Heart left ventricle (tissue), 16 donors: ENCODE data around the gene GLT8D2. TPM values are rescaled to one million over a fixed set of nuclear protein-coding genes. Genes with fewer than 3 reads are reported as not detected.

Experiments used
- ATAC-seq, 4 donors: fragments of 200-7000 bp; cut with Tn5 transposase; one replicate each; pipeline ENCODE4 v1.9.1; 2020 to 2022; ENCODE audit warnings: moderate library complexity in 4 of 4, mild to moderate bottlenecking in 3 of 4, moderate number of reproducible peaks in 1 of 4
- DNase-seq, 5 donors: peaks; one replicate each; pipeline ENCODE4 v3.0.0-alpha.2; 2020
- H3K27ac ChIP-seq, 12 donors: fragments of 200-600 bp; sonication (generic) in 4 of 12; one replicate each; pipeline versions ENCODE4 v1.5.0 to v1.8.0; 2016 to 2022; ENCODE audit warnings: mild to moderate bottlenecking in 2 of 12
- H3K27me3 ChIP-seq, 9 donors: fragments of 200-600 bp; sonication (generic) in 2 of 9; one replicate each; pipeline versions ENCODE4 v1.5.1 to v1.8.0; 2016 to 2022; ENCODE audit warnings: mild to moderate bottlenecking in 3 of 9
- H3K36me3 ChIP-seq, 9 donors: fragments of 200-600 bp; sonication (generic) in 2 of 9; one replicate each; pipeline versions ENCODE4 v1.5.0 to v1.8.0; 2018 to 2022; ENCODE audit warnings: mild to moderate bottlenecking in 2 of 9
- H3K4me1 ChIP-seq, 12 donors: fragments of 200-600 bp; sonication (generic) in 4 of 12; one replicate each; pipeline versions ENCODE4 v1.5.0 to v1.8.0; 2016 to 2022; ENCODE audit warnings: mild to moderate bottlenecking in 3 of 12
- H3K4me3 ChIP-seq, 12 donors: fragments of 200-600 bp; sonication (generic) in 4 of 12; one replicate each; pipeline versions ENCODE4 v1.5.0 to v1.8.0; 2017 to 2022; ENCODE audit warnings: mild to moderate bottlenecking in 9 of 12, moderate library complexity in 4 of 12
- H3K9me3 ChIP-seq, 12 donors: fragments of 200-600 bp; sonication (generic) in 4 of 12; one replicate each; pipeline versions ENCODE4 v1.5.0 to v1.8.0; 2016 to 2022; ENCODE audit warnings: mild to moderate bottlenecking in 1 of 12
- CTCF ChIP-seq, 12 donors: fragments of 200-600 bp; sonication (generic) in 4 of 12; IDR thresholded peaks; one replicate each; pipeline versions ENCODE4 v1.5.0 to v1.8.0; 2018 to 2022; ENCODE audit warnings: antibody characterized with exemption in 12 of 12, mild to moderate bottlenecking in 5 of 12
- POLR2A ChIP-seq, 2 donors: fragments of 450-650 bp; IDR thresholded peaks; one replicate each; pipeline ENCODE4 v1.6.1; 2017; ENCODE audit warnings: antibody characterized with exemption in 2 of 2, mild to moderate bottlenecking in 2 of 2, moderate library complexity in 2 of 2
- WGBS, 4 donors: extraction: QIAGEN DNeasy Blood & Tissue Kit in 2 of 4; methylation state at CpG; one replicate each; pipeline versions ENCODE4 v1.1.5 to v1.1.7; 2013 to 2018; 5-methylcytosine and 5-hydroxymethylcytosine counted together
- intact Hi-C, 10 donors: fragments of 100-400 bp; cut with DNase I; formaldehyde crosslinking; loops; one replicate each; pipeline versions ENCODE4 v1.11.1 to v1.14.2; 2022
- polyA plus RNA-seq, 2 donors: library from polyadenylated mRNA; stranded (reverse); fragments of 200-250 nt; gene quantifications; one replicate each; pipeline ENCODE4 v1.2.3, GENCODE V29; 2013
- total RNA-seq, 9 donors: library from RNA; depleted of rRNA in 2 of 9; stranded (reverse); fragments of >200 nt in 2 of 9; fragmentation: NEBNext Ultra II Directional in 3 of 9; extraction: Animal tissue kit (Norgen Biotek cat#: 25700) in 3 of 9; gene quantifications; one replicate each; pipeline versions ENCODE4 v1.1.0 to v1.2.4, GENCODE V29; 2016 to 2023
- donor health status: ischemic (EF 13 %, LVEDD 7.1; RV severe dilation, severe dysfunction).
- donor health status: healthy with polysubstance abuse.
- donor health status: DM: no; HTN: yes; CAD: no.
- donor health status: DM: no; HTN: no; CAD: no.
- donor health status: ischemic (EF 25% LVEDD 6.9; RV normal size, moderate dysfunction).
- donor health status: ischemic (EF 25% LVEDD 5.7; RV mildly dilated, moderate dysfunction).
- donor health status: healthy.
- donor health status: DM: yes; HTN: yes; CAD: no.
- donor health status: ischemic (EF 35%, LVEDD 5.7; RV mildly dilated, moderate dysfunction).
- donor health status: nonischemic (EF 11% LVEDD 7.7; RV severe dilation, severe dysfunction).
- donor health status: DM: yes; HTN: yes; CAD: no.
- donor health status: PGD.
- donor health status: ischemic (EF 29% LVEDD 5.4; RV normal size, mild dysfunction).
- donor health status: nonischemic (EF 23%, LVEDD 6.1; RV moderate dilation, normal function).

GLT8D2 gene
- total and polyA plus RNA-seq, 11 donors: 2.6 to 18.7 (median 6.8) TPM

GRCh38 chr12:103960616-103961227 lies 89.3 kb downstream of the GLT8D2 start:
- H3K4me3 ChIP-seq: no peak overlapping the region
- WGBS, 4 donors: 56 to 66% (median 60%) methylated on average over 7 of the region's 7 CpGs
- H3K27ac ChIP-seq: peak overlapping the region in 1 of 12 donors; percentile 4
- intact Hi-C loops: loop anchor here in 1 of 10 donors (10.0 kb wide), 1 partner anchor 144 kb away; no protein-coding TSS in a partner anchor
- H3K36me3 ChIP-seq: no peaks in the 10 kb centered on the region
- H3K9me3 ChIP-seq: no peaks in the 10 kb centered on the region
- TF ChIP-seq CTCF (IDR thresholded peaks at IDR 0.05) (no peak), POLR2A (IDR thresholded peaks at IDR 0.05) (no peak)
- ATAC-seq: no peak
- no peaks in the 10 kb centered on the region for H3K27me3 ChIP-seq
- DNase-seq: no peak
- peaks cover 2 to 38% (median 25%) of the 10 kb centered on the region in 12 donors for H3K4me1 ChIP-seq

- 80 to 93% (median 86%) methylated on average over 1 of the region's 1 CpG for WGBS, 4 donors
- H3K36me3 ChIP-seq: peaks cover 0 to 17% (median 11%) of the 10 kb centered on the region in 9 donors
- intact Hi-C loops: loop anchor here in 4 of 10 donors (5.0 to 10.0 kb wide), 4 partner anchors 106 to 149 kb away; partner anchors contain the start of gene HCFC2 (in 1 of the 4)
- no peak overlapping the region for H3K4me3 ChIP-seq
- TF ChIP-seq CTCF (IDR thresholded peaks at IDR 0.05) (no peak), POLR2A (IDR thresholded peaks at IDR 0.05) (no peak)
- no peaks in the 10 kb centered on the region for H3K27me3 ChIP-seq
- peak overlapping the region in 8 of 12 donors; percentile 90 to 98 (median 95) for H3K27ac ChIP-seq
- no peaks in the 10 kb centered on the region for H3K9me3 ChIP-seq
- peaks cover 7 to 35% (median 21%) of the 10 kb centered on the region in 12 donors for H3K4me1 ChIP-seq
- DNase-seq: no peak
- no peak for ATAC-seq
Measured at GRCh38 chr12:103958621-103959020, 91.4 kb downstream of the GLT8D2 start.

- no peak for DNase-seq
- intact Hi-C loops: loop anchor here in 8 of 10 donors (1.0 to 10.0 kb wide), 7 partner anchors 7 to 149 kb away; partner anchors contain the start of genes HSP90B1 (in 4 of the 8), TDG (in 3 of the 8) and HCFC2 (in 1 of the 8)
- peaks cover 0 to 24% (median 18%) of the 10 kb centered on the region in 9 donors for H3K36me3 ChIP-seq
- TF ChIP-seq POLR2A (IDR thresholded peaks at IDR 0.05): no peak
- H3K4me3 ChIP-seq: peak overlapping the region in 11 of 12 donors; percentile 53 to 90 (median 81)
- no peaks in the 10 kb centered on the region for H3K9me3 ChIP-seq
- no peaks in the 10 kb centered on the region for H3K27me3 ChIP-seq
- 88 to 92% (median 91%) methylated on average over 7 of the region's 7 CpGs for WGBS, 4 donors
- H3K4me1 ChIP-seq: peaks cover 7 to 31% (median 20%) of the 10 kb centered on the region in 12 donors
- ATAC-seq: no peak
- H3K27ac ChIP-seq: peak overlapping the region; percentile 84 to 98 (median 95)
Measured at GRCh38 chr12:103957865-103958388, 92.1 kb downstream of the GLT8D2 start.

GRCh38 chr12:103956509-103957027 lies 93.4 kb downstream of the GLT8D2 start:
- peak overlapping the region; percentile 84 to 98 (median 95) for H3K27ac ChIP-seq
- peaks cover 0 to 37% (median 32%) of the 10 kb centered on the region in 9 donors for H3K36me3 ChIP-seq
- H3K4me1 ChIP-seq: peaks cover 7 to 31% (median 20%) of the 10 kb centered on the region in 12 donors
- ATAC-seq (peak; percentile 25 to 57 (median 46)), DNase-seq (peak in 1 of 5 donors; percentile 68)
- intact Hi-C loops: loop anchor here in 8 of 10 donors (1.0 to 10.0 kb wide), 7 partner anchors 9 to 151 kb away; partner anchors contain the start of genes HSP90B1 (in 4 of the 8), TDG (in 3 of the 8) and HCFC2 (in 1 of the 8)
- 0 to 1% (median 1%) methylated on average over 20 to 31 of the region's 31 CpGs for WGBS, 4 donors
- TF ChIP-seq POLR2A (IDR thresholded peaks at IDR 0.05) (no peak), CTCF (IDR thresholded peaks at IDR 0.05) (no peak)
- H3K4me3 ChIP-seq: peak overlapping the region; percentile 53 to 90 (median 80)
- H3K9me3 ChIP-seq: no peaks in the 10 kb centered on the region
- no peaks in the 10 kb centered on the region for H3K27me3 ChIP-seq
